ENCODE results near the gene CNFN.
"Not testable (repeated sequence)": the region's sequence is repeated elsewhere in the genome, so short reads cannot be mapped to it uniquely, and the experiment has no call there.

CNFN gene

GRCh38 chr19:42351079-42351735 is 38.9 kb downstream of the CNFN start:
- no peak for DNase-seq (ENCODE audit: low spot score)

- DNase-seq (ENCODE audit: low spot score): no peak
Measured at GRCh38 chr19:42350417-42350816, 39.7 kb downstream of the CNFN start.

GRCh38 chr19:42349378-42350107 is 40.6 kb downstream of the CNFN start:
- DNase-seq (ENCODE audit: low spot score): no peak

GRCh38 chr19:42348211-42348610 is 41.9 kb downstream of the CNFN start:
- DNase-seq (ENCODE audit: low spot score): no peak

- no peak for DNase-seq (ENCODE audit: low spot score)
Measured at GRCh38 chr19:42345191-42345812, 44.8 kb downstream of the CNFN start.

- DNase-seq (ENCODE audit: low spot score): no peak
Measured at GRCh38 chr19:42344336-42344893, 45.7 kb downstream of the CNFN start.

GRCh38 chr19:42343344-42344110 is 46.6 kb downstream of the CNFN start:
- DNase-seq (ENCODE audit: low spot score): no peak

GRCh38 chr19:42339922-42340321 is 50.2 kb downstream of the CNFN start:
- DNase-seq (ENCODE audit: low spot score): not testable (repeated sequence)

GRCh38 chr19:42339126-42339860 is 50.8 kb downstream of the CNFN start:
- DNase-seq (ENCODE audit: low spot score): not testable (repeated sequence)

Data from COLO829 (cell line).